Mucosa of gallbladder (tissue), 1 donor: Measurements from ENCODE around the gene KRTAP4-16. TPM values are rescaled to one million over a fixed set of nuclear protein-coding genes. Genes with fewer than 3 reads are reported as not detected.
"Not testable (repeated sequence)": the region's sequence is repeated elsewhere in the genome, so short reads cannot be mapped to it uniquely, and the experiment has no call there.

Experiments
- DNase-seq: peaks from one replicate; pipeline ENCODE4 v3.0.0-alpha.2; 2020; ENCODE audit warnings: low spot score
- total RNA-seq: library from RNA; stranded (reverse); gene quantifications from one replicate; pipeline ENCODE4 v1.2.1, GENCODE V29; 2021
- donor health status: DM: no; HTN: no; CAD: no.

The KRTAP4-16 gene
- total RNA-seq, 1 donor from 2014 or later: not detected

DNA sequence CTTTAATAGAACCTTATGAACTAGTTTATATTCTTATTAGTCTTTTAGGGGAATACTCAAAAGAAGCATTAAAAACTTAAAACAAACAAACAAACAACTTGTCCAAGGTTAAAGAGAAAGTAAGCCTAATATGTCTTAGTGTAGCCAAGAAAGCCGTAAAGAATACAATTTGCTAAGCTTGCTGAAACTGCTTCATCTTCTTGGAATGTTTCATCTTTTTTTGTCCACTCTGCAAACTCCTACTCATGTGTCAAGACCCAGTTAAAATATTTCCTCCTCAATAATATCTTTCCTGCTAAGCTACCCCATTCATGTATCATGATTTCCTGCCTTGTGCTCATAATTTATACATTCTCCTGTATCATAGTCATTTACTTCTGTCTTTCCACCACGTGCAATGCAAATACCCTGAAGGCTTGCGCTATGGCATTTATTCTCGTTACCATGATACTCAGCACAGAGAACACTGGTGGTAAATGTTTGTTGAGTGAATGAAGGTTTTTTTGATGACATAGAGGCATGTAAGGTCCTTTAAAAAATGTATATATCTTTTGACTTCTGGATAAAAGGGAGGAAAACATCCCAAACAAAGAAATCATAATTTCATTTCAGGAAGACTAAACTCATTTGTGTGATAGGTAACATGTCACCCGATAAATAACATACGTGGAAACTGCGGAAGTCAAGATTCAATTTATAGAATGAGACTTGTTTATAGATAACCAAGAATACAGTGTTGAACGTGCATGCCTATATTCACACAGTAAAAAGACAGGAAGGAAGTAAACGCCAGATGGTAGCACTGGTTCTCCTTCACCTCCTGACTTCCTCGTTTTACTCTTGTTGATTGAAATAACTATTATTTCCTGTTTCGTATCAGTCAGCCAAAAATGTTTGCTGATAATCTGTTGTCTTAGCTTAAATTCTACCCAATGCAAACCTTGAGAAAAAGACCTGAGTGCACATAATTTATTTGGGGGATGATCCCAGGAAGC lies 18.0 kb upstream of the KRTAP4-16 start:
- DNase-seq: not testable (repeated sequence)

DNA sequence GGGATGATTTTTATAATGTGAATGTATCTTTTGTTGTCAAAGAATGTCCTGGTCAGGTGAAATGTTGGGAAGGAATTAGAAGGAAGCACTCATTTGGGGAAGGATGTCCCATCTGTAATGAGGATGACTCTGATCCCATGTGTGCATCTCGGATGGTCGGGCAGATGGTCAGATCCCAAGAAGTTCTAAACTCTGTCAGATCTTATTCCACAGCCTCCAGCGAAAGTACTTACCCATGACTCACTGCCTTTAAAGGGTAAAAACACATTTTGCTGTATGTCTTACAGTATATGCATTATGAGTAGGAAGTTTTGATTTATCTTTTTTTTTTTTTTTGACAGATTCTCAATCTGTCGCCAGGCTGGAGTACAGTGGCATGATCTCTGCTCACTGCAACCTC lies 16.7 kb upstream of the KRTAP4-16 start:
- no peak for DNase-seq

DNA sequence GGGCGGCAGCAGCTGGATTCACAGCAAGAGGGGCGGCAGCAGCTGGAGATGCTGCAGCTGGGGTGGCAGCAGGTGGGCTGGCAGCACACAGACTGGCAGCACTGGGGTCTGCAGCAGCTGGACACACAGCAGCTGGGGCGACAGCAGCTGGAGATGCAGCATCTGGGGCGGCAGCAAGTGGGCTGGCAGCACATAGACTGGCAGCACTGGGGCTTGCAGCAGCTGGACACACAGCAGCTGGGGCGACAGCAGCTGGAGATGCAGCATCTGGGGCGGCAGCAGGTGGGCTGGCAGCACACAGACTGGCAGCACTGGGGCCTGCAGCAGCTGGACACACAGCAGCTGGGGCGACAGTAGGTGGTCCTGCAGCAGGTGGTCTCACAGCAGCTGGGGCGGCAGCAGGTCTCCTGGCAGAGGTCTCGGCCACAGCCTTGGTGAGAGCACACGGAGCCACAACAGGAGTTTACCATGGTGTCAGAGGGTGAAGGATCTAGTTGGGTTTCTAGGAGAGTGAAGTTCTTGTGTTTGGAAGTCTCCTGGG lies 15.9 kb upstream of the KRTAP4-16 start, which contains the start of gene KRTAP4-11:
Gene KRTAP4-11, minus strand, starts transcription at position 528 of the 541 bp plus-strand sequence. Its CDS starts 58 bp downstream, at position 470.
- DNase-seq: not testable (repeated sequence)

DNA sequence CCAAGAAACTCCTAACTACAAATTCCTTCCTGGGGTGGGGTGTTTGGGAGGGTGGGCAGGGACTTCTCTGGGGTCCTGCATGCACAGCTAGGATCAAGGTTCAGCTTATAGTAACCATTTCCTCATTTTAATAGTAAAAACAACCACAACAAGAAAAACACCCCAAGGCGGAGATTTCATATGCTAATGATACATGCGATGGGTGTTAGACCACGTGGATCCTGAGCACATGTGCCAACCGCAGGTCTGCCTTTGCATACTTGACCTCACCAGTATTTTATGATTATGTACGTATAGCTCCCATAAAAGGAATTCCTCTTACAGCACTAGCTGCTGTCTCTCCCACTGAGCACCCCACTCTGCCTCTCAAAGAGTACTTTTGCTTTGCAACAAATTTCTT lies 14.3 kb upstream of the KRTAP4-16 start:
- no peak for DNase-seq

DNA sequence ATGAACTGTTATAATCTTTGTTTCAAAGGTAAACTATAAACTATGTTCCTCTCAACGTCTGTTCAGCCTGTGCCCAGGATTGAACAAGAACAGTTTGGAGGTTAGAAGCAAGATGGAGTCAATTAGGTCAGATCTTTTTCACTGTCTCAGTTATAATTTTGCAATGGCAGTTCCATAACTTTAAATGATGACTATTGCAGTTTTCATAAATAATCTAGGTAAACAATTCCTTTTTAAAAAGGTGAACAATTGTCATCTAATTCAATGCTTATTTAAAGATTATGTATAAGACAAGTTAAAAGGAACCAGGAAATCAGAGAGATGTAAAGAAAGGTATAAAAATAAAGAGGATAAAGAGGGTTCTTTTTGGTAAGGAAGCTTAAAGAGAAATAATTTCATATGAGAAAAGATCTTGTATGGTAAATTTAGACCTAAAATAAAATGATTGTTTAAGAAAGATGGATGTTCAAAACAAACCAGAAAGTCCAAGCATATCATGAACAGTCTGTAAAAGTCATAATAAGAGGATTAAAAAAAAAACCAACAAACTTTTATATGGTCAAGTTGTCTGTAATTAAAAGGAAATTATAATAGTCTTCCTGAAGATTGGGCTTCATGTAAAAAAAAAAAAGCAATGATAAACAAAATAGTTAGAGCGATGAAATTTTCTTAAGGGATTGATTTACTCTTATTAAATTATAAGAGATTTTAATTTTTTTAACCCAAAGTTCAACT lies 9.3 kb upstream of the KRTAP4-16 start:
- no peak for DNase-seq

DNA sequence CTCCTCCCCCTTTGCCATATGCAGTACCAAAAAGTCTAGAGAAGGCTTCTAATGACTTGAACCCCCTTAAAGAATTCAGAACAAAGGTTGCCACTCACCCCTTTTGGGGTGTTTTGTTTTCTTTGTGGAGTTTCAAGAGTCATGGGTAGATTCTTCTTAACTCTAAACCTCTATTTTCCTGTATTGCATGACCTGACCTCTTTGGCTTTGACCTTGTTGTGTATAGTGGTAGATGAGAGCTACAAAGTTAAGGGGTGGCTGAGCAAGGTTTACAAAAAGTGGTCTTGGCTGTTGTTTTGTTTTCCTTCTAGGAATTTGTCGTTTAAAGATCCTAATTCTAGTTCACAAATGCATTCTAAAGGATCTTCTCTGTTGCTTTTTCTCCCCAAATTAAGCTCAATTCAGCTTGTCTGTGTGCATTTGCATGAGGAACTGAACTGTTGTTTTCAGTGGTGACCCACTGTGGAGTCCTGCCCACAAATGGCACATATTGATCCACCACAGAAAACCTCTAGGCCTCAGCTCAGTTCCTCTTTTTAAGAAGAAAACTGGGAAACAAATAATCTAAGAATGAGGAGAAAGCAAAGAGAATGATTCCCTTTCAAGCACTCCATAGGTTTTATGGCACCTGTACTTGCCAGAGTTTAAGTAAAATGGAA lies 6.8 kb upstream of the KRTAP4-16 start:
- DNase-seq: not testable (repeated sequence)

DNA sequence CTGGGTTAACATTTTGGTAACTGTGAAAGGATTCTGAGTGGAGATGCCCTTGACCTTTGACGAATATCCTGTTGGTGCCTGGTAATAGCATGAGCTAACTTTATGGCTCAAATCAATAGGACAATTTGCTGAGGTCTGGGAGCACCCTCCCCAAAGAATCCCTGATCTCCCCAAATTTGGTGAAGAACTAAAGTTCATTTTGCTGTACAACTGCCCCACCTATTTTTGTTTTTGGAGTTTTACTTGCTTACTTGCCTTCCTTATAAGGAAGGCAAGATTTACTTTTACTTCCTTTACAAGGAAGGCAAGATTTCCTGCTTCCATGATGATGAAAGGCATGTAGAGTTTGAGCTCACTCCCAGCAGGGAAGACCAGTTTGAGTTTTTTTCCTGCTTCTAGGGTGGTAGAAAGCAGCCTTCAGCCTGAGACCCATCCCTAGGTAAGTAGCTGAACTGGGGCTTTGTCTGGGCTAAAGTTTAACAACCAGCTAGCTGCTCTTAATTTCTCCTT lies 6.0 kb upstream of the KRTAP4-16 start:
- no peak for DNase-seq

DNA sequence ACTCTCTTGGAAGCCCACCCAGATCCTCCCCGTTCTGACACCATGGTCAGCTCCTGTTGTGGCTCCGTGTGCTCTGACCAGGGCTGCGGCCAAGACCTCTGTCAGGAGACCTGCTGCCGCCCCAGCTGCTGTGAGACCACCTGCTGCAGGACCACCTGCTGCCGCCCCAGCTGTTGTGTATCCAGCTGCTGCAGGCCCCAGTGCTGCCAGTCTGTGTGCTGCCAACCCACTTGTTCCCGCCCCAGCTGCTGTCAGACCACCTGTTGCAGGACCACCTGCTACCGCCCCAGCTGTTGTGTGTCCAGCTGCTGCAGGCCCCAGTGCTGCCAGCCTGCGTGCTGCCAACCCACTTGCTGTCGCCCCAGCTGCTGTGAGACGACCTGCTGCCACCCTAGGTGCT lies 3.3 kb upstream of the KRTAP4-16 start, which contains the start of gene KRTAP4-9:
Gene KRTAP4-9, plus strand, starts transcription at position 43 of the 400 bp plus-strand sequence. Its CDS starts 0 bp downstream, at position 43.
- not testable (repeated sequence) for DNase-seq

DNA sequence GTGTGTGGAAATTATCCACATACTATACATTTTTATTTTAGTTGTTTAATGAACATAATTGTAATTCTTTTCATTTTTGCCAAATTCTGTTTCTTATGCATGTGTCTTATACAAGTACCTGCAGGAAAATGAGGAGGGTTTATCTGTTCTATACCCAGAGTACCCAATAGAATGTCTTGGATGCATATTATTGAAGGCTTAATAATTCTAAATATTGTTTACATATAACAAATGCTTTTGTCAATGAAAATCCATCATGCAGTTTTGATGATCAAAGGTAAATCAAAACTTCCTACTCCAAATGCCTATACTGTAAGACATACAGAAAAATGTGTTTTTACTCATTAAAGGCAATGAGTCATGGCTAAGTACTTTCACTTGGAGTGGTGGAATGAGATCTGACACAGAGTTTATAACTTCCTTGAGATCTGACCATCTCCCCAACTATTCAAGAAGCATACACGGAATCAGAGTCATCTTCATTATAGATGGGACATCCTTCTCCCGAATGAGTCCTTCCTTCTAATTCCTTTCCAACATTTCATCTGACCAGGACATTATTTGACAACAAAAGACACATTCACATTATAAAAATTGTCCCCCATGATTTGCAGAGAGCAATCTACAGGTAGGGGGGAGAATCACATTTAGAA lies 2.5 kb upstream of the KRTAP4-16 start:
- not testable (repeated sequence) for DNase-seq

DNA sequence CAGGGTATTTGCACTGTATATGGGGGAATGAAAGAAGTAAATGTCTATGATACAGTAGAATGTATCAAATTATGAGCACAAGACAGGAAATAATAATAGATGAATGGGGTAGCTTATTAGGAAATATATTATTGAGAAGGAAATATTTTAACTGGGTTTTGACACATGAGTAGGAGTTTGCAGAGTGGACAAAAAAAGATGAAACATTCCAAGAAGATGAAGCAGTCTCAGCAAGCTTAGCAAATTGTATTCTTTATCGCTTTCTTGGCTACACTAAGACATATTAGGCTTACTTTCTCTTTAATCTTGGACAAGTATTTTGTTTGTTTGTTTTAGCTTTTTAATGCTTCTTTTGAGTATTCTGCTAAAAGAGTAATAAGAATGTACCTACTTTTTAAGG lies 1.9 kb upstream of the KRTAP4-16 start:
- DNase-seq: no peak

DNA sequence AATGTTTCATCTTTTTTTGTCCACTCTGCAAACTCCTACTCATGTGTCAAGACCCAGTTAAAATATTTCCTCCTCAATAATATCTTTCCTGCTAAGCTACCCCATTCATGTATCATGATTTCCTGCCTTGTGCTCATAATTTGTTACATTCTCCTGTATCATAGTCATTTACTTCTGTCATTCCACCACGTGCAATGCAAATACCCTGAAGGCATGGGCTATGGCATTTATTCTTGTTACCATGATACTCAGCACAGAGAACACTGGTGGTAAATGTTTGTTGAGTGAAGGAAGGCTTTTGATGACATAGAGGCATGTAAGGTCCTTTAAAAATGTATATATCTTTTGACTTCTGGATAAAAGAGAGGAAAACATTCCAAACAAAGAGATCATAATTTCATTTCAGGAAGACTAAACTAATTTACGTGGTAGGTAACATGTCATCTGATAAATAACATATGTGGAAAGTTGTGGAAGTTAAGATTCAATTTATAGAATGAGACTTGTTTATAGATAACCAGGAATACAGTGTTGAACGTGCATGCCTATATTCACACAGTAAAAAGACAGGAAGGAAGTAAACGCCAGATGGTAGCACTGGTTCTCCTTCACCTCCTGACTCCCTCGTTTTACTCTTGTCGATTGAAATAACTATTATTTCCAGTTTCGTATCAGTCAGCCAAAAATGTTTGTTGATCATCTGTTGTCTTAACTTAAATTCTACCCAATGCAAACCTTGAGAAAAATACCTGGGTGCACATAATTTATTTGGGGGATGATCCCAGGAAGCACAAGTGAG lies 2.1 kb downstream of the KRTAP4-16 start:
- DNase-seq: not testable (repeated sequence)

DNA sequence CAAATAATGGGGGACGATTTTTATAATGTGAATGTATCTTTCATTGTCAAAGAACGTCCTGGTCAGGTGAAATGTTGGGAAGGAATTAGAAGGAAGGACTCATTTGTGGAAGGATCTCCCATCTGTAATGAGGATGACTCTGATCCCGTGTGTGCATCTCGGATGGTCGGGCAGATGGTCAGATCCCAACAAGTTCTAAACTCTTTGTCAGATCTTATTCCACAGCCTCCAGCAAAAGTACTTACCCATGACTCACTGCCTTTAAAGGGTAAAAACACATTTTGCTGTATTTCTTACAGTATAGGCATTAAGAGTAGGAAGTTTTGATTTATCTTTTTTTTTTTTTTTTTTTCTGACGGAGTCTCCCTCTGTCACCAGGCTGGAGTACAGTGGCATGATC lies 3.5 kb downstream of the KRTAP4-16 start:
- DNase-seq: no peak

DNA sequence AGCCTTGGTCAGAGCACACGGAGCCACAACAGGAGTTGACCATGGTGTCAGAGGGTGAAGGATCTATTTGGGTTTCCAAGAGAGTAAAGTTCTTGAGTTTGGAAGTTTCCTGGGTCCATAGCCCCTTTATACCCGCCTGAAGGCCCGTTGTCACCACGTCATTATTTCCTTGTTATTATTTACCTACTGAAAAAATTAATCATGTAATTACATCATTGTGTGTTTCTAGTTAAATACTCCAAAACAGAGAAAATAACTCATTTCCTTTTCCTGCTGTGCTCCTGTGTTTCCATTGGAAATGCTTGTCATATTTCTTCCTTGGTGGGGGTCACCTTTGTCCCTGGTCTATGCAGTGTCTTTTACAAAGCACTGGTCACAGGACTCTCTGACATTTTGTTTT lies 4.0 kb downstream of the KRTAP4-16 start, which contains the start of gene KRTAP4-8:
Gene KRTAP4-8, minus strand, starts transcription at position 101 of the 400 bp plus-strand sequence. Its CDS starts 58 bp downstream, at position 43.
- DNase-seq: no peak

DNA sequence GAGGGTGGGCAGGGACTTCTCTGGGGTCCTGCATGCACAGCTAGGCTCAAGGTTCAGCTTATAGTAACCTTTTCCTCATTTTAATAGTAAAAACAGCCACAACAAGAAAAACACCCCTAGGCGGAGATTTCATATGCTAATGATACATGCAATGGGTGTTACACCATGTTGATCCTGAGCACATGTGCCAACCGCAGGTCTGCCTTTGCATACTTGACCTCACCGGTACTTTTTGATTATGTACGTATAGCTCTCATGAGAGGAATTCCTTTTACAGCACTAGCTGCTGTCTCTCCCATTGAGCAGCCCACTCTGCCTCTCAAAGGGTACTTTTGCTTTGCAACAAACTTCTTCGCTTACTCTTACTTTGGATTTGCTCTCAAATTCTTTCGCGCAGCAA lies 6.0 kb downstream of the KRTAP4-16 start:
- DNase-seq: no peak

DNA sequence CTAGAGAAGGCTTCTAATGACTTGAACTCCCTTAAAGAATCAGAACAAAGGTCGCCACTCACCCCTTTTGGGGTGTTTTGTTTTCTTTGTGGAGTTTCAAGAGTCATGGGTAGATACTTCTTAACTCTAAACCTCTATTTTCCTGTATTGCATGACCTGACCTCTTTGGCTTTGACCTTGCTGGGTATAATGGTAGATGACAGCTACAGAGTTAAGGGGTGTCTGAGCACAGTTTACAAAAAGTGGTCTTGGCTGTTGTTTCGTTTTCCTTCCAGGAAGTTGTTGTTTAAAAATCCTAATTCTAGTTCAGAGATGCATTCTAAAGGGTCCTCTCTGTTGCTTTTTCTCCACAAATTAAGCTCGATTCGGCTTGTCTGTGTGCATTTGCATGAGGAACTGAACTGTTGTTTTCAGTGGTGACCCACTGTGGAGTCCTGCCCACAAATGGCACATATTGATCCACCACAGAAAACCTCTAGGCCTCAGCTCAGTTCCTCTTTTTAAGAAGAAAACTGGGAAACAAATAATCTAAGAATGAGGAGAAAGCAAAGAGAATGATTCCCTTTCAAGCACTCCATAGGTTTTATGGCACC lies 13.2 kb downstream of the KRTAP4-16 start:
- not testable (repeated sequence) for DNase-seq

DNA sequence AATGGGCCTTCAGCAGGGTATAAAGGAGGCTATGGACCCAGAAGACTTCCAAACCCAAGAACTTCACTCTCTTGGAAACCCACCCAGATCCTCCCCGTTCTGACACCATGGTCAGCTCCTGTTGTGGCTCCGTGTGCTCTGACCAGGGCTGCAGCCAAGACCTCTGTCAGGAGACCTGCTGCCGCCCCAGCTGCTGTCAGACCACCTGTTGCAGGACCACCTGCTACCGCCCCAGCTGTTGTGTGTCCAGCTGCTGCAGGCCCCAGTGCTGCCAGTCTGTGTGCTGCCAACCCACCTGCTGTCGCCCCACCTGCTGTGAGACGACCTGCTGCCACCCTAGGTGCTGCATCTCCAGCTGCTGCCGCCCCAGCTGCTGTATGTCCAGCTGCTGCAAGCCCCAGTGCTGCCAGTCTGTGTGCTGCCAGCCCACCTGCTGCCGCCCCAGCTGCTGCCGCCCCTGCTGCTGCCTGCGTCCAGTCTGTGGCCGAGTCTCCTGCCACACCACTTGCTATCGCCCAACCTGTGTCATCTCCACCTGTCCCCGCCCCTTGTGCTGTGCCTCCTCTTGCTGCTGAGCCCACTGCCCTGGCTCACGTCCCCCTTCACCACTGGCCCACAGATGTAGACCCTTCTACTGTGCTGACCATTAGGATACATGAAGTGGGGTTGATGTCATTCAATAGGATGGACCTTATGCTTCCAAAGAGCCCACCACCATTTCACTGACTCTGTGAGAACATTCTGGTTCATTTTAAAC lies 17.7 kb downstream of the KRTAP4-16 start, which contains the start of gene KRTAP4-7:
Gene KRTAP4-7, plus strand, starts transcription at position 51 of the 757 bp plus-strand sequence. Its CDS starts 57 bp downstream, at position 108.
- DNase-seq: not testable (repeated sequence)

DNA sequence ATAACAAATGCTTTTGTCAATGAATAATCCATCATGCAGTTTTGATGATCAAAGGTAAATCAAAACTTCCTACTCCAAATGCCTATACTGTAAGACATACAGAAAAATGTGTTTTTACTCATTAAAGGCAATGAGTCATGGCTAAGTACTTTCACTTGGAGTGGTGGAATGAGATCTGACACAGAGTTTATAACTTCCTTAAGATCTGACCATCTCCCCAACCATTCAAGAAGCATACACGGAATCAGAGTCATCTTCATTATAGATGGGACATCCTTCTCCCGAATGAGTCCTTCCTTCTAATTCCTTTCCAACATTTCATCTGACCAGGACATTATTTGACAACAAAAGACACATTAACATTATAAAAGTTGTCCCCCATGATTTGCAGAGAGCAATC lies 18.6 kb downstream of the KRTAP4-16 start:
- not testable (repeated sequence) for DNase-seq

DNA sequence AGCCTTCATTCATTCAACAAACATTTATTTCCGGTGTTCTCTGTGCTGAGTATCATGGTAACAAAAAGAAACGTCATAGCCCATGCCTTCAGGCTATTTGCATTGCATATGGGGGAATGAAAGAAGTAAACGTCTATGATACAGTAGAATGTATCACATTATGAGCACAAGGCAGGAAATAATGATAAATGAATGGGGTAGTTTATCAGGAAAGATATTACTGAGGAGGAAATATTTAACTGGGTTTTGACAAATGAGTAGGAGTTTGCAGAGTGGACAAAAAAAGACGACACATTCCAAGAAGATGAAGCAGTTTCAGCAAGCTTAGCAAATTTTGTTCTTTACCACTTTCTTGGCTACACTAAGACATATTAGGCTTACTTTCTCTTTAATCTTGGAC lies 19.4 kb downstream of the KRTAP4-16 start:
- DNase-seq: no peak
